IPS DF 4.7 (cell line): Measurements from ENCODE around the gene ACTN4.
A peak's percentile ranks its signal among the peaks of the same experiment; 100 is the strongest.
"Not testable (repeated sequence)": the region's sequence is repeated elsewhere in the genome, so short reads cannot be mapped to it uniquely, and the experiment has no call there.

Experiments
- DNase-seq: peaks from one replicate; pipeline ENCODE4 v3.0.0-alpha.2; 2013; ENCODE audit warnings: low spot score; ENCODE audit errors: extremely low read depth

Gene ACTN4

DNA sequence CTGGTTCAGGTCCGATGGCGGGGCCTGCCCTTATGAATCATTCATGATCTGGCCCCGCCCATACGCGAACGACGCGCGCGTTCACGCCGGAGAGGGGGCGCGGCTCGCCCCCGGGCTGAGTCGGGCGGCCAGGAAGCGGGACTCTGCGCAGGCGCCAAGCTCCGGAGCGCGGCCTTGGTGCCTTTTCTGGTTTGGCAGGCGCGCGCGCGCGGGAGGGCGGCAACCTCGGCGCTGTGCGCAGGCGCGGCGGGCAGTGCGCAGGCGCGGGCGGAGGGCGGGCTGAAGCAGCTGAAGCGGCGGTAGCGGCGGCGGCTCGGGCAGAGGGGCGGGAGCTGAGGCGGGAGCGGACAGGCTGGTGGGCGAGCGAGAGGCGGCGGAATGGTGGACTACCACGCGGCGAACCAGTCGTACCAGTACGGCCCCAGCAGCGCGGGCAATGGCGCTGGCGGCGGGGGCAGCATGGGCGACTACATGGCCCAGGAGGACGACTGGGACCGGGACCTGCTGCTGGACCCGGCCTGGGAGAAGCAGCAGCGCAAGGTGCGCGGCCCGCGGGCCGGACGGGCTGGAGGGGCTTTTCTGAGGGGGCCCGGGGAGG lies at the start of gene ACTN4:
TSS of gene ACTN4 (plus strand) at position 282 of the 598 bp plus-strand sequence. CDS start at position 379, 97 bp downstream.
- DNase-seq: no peak

GRCh38 chr19:38599722-38600121 lies 47.7 kb upstream of the ACTN4 start:
- no peak for DNase-seq

DNA sequence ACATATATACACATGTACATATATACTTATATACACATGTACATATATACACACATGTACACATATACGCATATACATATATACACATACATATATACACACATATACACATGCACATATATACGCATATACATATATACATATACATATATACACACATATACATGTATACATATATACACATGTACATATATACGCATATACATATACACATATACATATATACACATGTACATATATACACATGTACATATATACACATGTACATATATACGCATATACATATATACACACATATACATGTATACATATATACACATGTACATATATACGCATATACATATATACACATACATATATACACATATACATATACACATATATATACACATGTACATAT lies 44.6 kb upstream of the ACTN4 start:
- DNase-seq: not testable (repeated sequence)

- DNase-seq: no peak
Measured at GRCh38 chr19:38606131-38606530, 41.3 kb upstream of the ACTN4 start.

- no peak for DNase-seq
Measured at GRCh38 chr19:38614289-38614688, 33.2 kb upstream of the ACTN4 start.

DNA sequence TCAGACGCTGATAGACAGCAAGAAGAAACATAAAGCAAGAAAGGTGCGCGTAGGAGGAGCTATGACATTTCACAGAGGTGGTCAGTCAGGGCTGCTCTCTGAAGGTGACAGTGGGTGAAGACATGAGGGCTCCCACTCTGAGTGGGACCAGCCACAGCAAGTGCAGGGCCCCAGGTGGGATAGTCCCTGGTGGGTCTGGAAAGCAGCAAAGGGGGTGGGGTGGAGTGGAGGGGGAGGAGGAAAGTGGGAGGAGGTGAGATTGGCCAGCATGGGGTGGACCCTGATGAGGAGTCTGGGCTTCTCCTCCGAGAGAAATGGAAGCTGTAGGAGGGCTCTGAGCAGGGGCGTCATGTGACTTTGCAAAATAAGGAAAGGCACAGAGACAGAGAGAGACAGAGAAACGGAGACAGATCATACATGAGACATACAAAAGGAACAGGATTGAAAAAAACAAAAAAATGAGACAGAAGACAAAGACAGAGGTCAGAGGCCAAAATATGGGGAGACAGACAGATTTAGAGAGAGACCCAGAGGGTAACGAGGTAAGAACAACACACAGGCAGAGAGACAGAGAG lies 32.4 kb upstream of the ACTN4 start:
- no peak for DNase-seq

- DNase-seq: no peak
Measured at GRCh38 chr19:38616265-38616664, 31.2 kb upstream of the ACTN4 start.

DNA sequence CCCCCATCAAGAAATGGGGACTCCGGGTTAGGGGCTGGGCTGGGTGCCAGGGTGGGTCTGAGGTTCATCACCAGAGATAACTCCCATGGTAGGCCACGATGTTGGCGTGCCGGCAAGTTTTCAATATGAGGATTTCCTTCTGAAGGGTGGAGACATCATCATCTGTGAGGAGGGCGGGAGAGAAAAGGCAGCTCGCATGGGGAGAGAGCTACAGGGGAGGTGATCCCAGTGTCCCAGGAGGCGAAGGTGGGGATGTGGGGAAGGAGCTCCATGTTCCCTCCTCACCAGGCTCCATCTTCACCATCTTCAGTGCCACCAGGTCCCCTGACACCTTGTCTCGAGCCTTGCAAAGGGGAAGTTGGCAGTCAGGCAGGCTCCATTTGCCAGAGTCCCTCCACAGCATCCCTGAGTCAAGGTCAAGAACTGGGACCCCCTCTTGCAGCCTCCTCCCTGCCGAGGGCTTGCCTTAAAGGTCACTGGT lies 30.1 kb upstream of the ACTN4 start:
- no peak for DNase-seq

DNA sequence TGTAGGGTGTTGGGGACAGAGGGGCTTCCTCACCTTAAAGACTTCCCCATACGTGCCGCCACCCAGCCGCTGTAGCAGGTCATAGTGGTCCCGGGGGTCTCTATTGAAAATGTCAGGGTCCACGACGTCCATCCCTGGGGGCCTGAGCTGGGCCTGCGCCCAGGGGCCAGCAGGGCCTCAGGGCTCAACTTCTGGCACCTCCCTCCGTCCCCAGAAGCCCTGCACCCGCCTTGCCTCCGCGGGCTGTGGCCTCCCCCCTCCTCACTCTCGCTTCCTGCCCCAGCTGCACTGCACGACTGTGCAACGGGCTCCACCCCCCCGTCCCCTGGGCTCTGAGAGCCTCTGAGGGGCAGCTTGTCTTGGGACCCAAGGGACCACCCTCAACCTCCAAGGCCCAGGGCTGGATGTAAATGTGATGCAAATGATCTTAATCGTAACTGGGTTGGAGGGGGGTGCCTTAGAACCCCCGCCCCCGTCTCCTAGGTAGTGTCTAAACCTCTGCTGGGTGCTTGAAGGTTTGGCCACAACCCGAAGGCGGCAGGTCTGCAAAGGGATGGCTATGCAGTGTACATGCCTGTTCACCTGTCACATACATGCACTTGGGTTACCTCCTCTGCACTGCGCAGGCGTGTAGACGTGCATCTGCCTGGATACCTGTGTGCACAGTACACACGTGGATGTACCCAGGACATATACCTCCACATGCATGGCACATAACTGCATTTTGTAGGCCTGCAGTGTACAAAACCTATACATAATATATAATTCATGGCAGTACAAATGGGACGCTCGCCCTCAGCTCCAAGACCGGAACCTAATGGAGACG lies 29.5 kb upstream of the ACTN4 start, which contains the start of gene MAP4K1:
TSS of gene MAP4K1 (minus strand) at position 190 of the 826 bp plus-strand sequence. CDS start at position 132, 58 bp downstream.
- DNase-seq: no peak

- DNase-seq: peak; percentile 92
Measured at GRCh38 chr19:38618590-38619360, 28.7 kb upstream of the ACTN4 start, which contains the start of gene EIF3K. TSS of gene EIF3K (plus strand) at chr19:38619188. CDS start at chr19:38619269, 81 bp downstream.

DNA sequence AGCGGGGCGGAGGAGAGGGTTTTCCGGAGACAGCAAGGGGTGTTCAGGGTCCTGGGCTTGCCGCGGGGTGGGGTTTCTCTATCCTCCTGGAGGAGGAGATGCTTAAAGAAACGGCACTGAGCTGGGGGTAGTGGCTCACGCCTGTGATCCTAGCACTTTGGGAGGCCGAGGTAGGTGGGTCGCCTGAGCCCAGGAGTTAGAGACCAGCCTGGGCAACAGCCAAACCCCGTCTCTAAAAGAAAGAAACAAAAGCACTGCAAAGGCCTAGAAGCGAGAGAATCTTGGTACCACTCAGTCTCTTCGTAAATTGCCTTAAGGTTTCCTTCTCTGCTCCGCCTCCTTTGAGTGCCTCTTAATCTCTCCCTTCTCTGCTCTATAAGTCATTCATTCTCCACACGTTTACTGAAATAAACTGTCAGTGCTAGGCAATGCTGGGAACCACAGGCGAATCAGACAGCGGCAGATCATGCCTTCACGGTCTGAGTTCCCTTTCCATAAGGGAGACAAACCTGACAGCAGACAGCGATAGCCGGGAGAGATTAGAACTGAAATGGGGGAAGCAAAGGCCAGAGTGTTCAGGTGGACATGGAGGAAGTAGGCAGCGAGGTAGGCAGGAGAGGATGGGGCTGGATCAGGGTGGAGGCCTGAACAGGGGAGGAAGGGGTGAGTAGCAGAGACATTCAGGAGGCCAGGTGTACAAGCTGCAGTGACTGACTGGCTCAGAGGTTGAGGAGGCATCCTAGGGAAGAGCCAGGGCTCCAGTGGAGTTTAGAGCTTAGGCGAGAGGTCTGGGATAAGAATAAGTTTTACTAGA lies 27.9 kb upstream of the ACTN4 start:
- no peak for DNase-seq

DNA sequence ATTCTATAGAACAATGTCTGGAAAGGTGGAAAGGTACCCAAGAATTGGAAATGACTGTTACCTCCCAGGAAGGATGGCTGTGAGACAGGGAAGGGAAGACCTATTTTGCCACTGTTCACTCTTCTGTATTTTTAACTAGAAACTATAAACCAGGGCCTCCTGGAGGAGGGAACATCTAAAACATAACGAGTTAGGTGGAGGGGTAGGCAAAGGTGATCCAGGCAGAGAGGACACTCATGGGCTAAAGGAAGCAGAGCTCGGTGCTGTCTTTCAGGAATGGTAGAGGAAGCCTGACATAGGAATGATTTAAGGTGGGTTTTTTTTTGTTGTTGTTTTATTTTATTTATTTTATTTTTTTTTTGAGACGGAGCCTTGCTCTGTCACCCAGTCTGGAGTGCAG lies 22.6 kb upstream of the ACTN4 start:
- no peak for DNase-seq

DNA sequence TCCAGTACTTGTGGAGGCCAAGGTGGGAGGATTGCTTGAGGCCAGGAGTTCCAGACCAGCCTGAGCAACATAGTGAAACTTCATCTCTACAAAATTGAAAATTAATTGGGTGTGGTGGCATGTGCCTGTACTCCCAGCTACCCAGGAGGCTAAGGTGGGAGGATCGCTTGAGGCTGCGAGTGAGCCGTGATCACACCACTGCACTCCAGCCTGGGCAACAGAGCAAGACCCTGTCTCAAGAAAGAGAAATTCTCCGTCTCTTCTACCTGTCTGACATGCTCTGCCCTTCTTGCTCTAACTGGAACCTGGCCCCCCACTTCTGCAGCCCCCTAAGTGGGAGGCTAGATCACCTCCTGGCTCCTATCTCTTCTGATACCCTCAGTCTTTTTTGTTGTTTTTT lies 21.0 kb upstream of the ACTN4 start:
- no peak for DNase-seq

- no peak for DNase-seq
Measured at GRCh38 chr19:38629568-38629967, 17.9 kb upstream of the ACTN4 start.

GRCh38 chr19:38631301-38631700 lies 16.1 kb upstream of the ACTN4 start:
- not testable (repeated sequence) for DNase-seq

GRCh38 chr19:38631811-38632475 lies 15.5 kb upstream of the ACTN4 start:
- DNase-seq: not testable (repeated sequence)

GRCh38 chr19:38632476-38633213 lies 14.8 kb upstream of the ACTN4 start:
- no peak for DNase-seq

DNA sequence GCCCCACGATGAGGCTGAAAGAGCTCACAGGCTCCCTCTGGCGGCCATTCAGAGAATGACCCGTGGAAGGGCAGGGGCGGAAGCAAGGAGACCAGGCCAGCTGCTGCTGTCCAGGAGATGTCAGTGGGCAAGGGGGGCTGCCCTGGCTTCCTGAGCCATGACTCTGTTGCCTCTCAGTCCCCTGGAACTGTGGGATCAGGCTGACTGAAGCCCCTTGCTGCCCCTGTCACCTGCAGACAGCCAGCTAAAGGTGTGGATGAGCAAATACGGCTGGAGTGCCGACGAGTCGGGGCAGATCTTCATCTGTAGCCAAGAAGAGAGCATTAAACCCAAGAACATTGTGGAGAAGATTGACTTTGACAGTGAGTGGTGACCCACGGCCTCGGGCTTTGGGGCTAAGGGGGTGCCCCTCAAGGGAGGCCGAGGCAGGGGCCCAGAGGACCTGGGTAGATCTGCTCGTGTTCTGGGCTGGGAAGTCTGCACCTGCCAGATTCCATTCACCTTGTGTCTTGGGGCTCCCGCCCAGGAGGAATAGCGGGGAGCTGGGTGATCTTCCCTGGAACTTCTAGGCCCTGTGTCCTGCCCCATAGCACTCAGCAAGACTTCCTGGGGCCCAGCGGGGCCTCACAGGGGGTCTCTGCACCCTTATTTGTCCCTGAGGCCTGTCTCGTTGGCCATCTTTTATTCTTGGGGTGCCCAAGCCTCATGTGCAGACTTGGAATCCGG lies 12.5 kb upstream of the ACTN4 start:
- no peak for DNase-seq
